ENCODE measurements around the gene ABI3BP.

Gene ABI3BP

GRCh38 chr3:100700708-100701107, 292.5 kb downstream of the ABI3BP start:
- Histone ChIP-seq H4K20me1 (ENCODE audit: insufficient read depth, low read length) (no peaks in the 10 kb centered on the region), H3K9ac (ENCODE audit: low read length) (no peak overlapping the region), H3K9me3 (ENCODE audit: low read length) (no peaks in the 10 kb centered on the region), H3K36me3 (ENCODE audit: insufficient read depth, low read length) (no peaks in the 10 kb centered on the region), H3F3A (ENCODE audit: insufficient read depth, low read length) (no peaks in the 10 kb centered on the region), H3K4me2 (ENCODE audit: low read length) (no peak overlapping the region), H3K4me1 (ENCODE audit: insufficient read depth, low read length, severe bottlenecking) (no peaks in the 10 kb centered on the region), H3K9me2 (ENCODE audit: low read depth, low read length) (no peaks in the 10 kb centered on the region), H3K27me3 (ENCODE audit: insufficient read depth, low read length) (no peaks in the 10 kb centered on the region), H3K79me2 (ENCODE audit: insufficient read depth, low read length) (no peaks in the 10 kb centered on the region), H3K27ac (ENCODE audit: low read depth, low read length, poor library complexity, severe bottlenecking) (no peak overlapping the region), H2AFZ (ENCODE audit: low read length) (no peak overlapping the region), H3K4me3 (ENCODE audit: low read depth, low read length, poor library complexity, severe bottlenecking) (no peak overlapping the region)
- TF ChIP-seq EZH2 (IDR thresholded peaks at IDR 0.05; ENCODE audit: borderline replicate concordance, low read length) (no peak), CTCF (IDR thresholded peaks at IDR 0.05; ENCODE audit: low read length) (no peak)

All from OCI-LY1 (cell line).